ENCODE data around the gene SRPK1. TPM values are rescaled to one million over a fixed set of nuclear protein-coding genes. Genes with fewer than 3 reads are reported as not detected.
A peak's percentile ranks its signal among the peaks of the same experiment; 100 is the strongest.

Gene SRPK1
- total and polyA plus RNA-seq, 2 of the 13 experiments (the other 11 are each of a cell fraction or from before 2014, with no cell fraction given), result 56.4 to 142 TPM

- 95% methylated on average over 1 of the region's 1 CpG for WGBS (ENCODE audit: low lambda C conversion rate)
- ATAC-seq (no peak), FAIRE-seq (no peak), DNase-seq (ENCODE audit: low spot score) (no peak)
- H3K27me3 ChIP-seq (ENCODE audit: control insufficient read depth in 1 of 2, insufficient read depth in 2 of 2, low read length in 2 of 2), result no peaks in the 10 kb centered on the region
- no peak overlapping the region for H2AFZ ChIP-seq (ENCODE audit: low read length)
- H3K27ac ChIP-seq (ENCODE audit: extremely low read length, insufficient read depth, low read length), result no peak overlapping the region
- no peaks in the 10 kb centered on the region for H3K9me3 ChIP-seq (ENCODE audit: low read length)
- H3K79me2 ChIP-seq (ENCODE audit: insufficient read depth, low read length), result peaks cover 96% of the 10 kb centered on the region
- intact Hi-C loops (cut with micrococcal nuclease; ENCODE audit: unreplicated experiment) (no loop called here), in situ Hi-C loops (cut with HindIII; ENCODE audit: extremely low pct_ligation_motif_present, low pct_unique_long_range_greater_than_20kb) (no loop called here)
- no peak overlapping the region for H3K4me2 ChIP-seq (ENCODE audit: low read depth, low read length)
- POLR2A ChIA-PET, result no interaction called here
- H3K4me3 ChIP-seq (replicated peaks in 1 of 3; ENCODE audit: insufficient read depth in 1 of 3, low read depth in 2 of 3, low read length in 3 of 3), result no peak overlapping the region
- peaks cover 19% of the 10 kb centered on the region for H4K20me1 ChIP-seq (ENCODE audit: insufficient read depth, low read length)
- CTCF ChIA-PET (ENCODE audit: low intra/inter-chr PET ratio, low total read pairs), result no interaction called here
- TF ChIP-seq FOXK1 (CRISPR knock-in tag; IDR thresholded peaks at IDR 0.05; ENCODE audit: borderline replicate concordance, low read depth), result no peak
- no peak for TF ChIP-seq RBM22 (optimal IDR thresholded peaks at IDR 0.05; ENCODE audit: low read length)
- no peak for TF ChIP-seq JUN (CRISPR knock-in tag; IDR thresholded peaks at IDR 0.05)
- BruUV-seq (replicated peaks), result no TSS peak
- H3K9ac ChIP-seq (ENCODE audit: insufficient read depth, low read depth, low read length), result no peak overlapping the region
- no peaks in the 10 kb centered on the region for H3K4me1 ChIP-seq (ENCODE audit: insufficient read depth, low read length)
- peaks cover 6 to 57% of the 10 kb centered on the region in 2 experiments for H3K36me3 ChIP-seq (replicated peaks in 1 of 2; ENCODE audit: control insufficient read depth in 1 of 2, insufficient read depth in 2 of 2, low read length in 2 of 2)
Measured at GRCh38 chr6:35896228-35896627, 24.7 kb downstream of the SRPK1 start.

GRCh38 chr6:35895560-35895959, 25.3 kb downstream of the SRPK1 start:
- ChIA-PET CTCF (ENCODE audit: low intra/inter-chr PET ratio, low total read pairs) (no interaction called here), POLR2A (no interaction called here)

More at GRCh38 chr6:35895560-35895959, 25.3 kb downstream of the SRPK1 start:
- ATAC-seq (peak; percentile 37; the same call in 2 of the 3 replicates), DNase-seq (ENCODE audit: low spot score) (no peak), FAIRE-seq (no peak)
- Histone ChIP-seq H3K27me3 (ENCODE audit: control insufficient read depth in 1 of 2, insufficient read depth in 2 of 2, low read length in 2 of 2) (no peaks in the 10 kb centered on the region), H2AFZ (ENCODE audit: low read length) (no peak overlapping the region), H3K4me1 (ENCODE audit: insufficient read depth, low read length) (no peaks in the 10 kb centered on the region), H4K20me1 (ENCODE audit: insufficient read depth, low read length) (peaks cover 19% of the 10 kb centered on the region), H3K27ac (ENCODE audit: extremely low read length, insufficient read depth, low read length) (no peak overlapping the region), H3K79me2 (ENCODE audit: insufficient read depth, low read length) (peaks cover 91% of the 10 kb centered on the region), H3K4me3 (replicated peaks in 1 of 3; ENCODE audit: insufficient read depth in 1 of 3, low read depth in 2 of 3, low read length in 3 of 3) (no peak overlapping the region), H3K36me3 (replicated peaks in 1 of 2; ENCODE audit: control insufficient read depth in 1 of 2, insufficient read depth in 2 of 2, low read length in 2 of 2) (peaks cover 7 to 52% of the 10 kb centered on the region in 2 experiments; a peak in 4 of 5 replicates), H3K9ac (ENCODE audit: insufficient read depth, low read depth, low read length) (no peak overlapping the region), H3K9me3 (ENCODE audit: low read length) (no peaks in the 10 kb centered on the region), H3K4me2 (ENCODE audit: low read depth, low read length) (no peak overlapping the region)
- in situ Hi-C loops (cut with HindIII; ENCODE audit: extremely low pct_ligation_motif_present, low pct_unique_long_range_greater_than_20kb), result no loop called here
- no TSS peak for BruUV-seq (replicated peaks)
- WGBS (ENCODE audit: low lambda C conversion rate), result 96% methylated on average over 3 of the region's 3 CpGs
- intact Hi-C loops (cut with micrococcal nuclease; ENCODE audit: unreplicated experiment), result no loop called here
- no peak for TF ChIP-seq ZFP36L1 (CRISPR knock-in tag; IDR thresholded peaks at IDR 0.05)

All from HepG2 (cell line).